OCI-LY3 (cell line): Measurements from ENCODE around the gene PLB1.

ENCODE experiments used
- H2AFZ ChIP-seq: fragments of 200-600, 300-600 bp; shearing (Covaris generic); 2 replicates; pipeline ENCODE4 v1.6.0; 2014; ENCODE audit warnings: antibody characterized with exemption, low read depth, low read length
- H3K27ac ChIP-seq: fragments of 200-600, 300-600 bp; sonication (generic); 2 replicates; pipeline ENCODE4 v1.5.1; 2014; ENCODE audit warnings: mild to moderate bottlenecking, low read length, moderate library complexity, mixed read lengths
- H3K27me3 ChIP-seq: fragments of 200-600, 300-600 bp; sonication (generic); 2 replicates; pipeline ENCODE4 v1.6.1; 2014; ENCODE audit warnings: low read depth, low read length, mixed read lengths
- H3K36me3 ChIP-seq: fragments of 200-600, 300-600 bp; sonication (generic); replicated peaks from 2 replicates; pipeline ENCODE3; 2014; ENCODE audit warnings: low read depth, low read length, mixed read lengths
- H3K4me1 ChIP-seq: fragments of 300-600, 200-600 bp; sonication (generic); 2 replicates; pipeline ENCODE4 v1.6.1; 2014; ENCODE audit warnings: low read length, mixed read lengths
- H3K4me2 ChIP-seq: fragments of 200-600, 300-600 bp; sonication (generic); 2 replicates; pipeline ENCODE4 v1.6.1; 2014; ENCODE audit warnings: low read length, mixed read lengths
- H3K4me3 ChIP-seq: fragments of 300-600, 200-600 bp; sonication (generic); 2 replicates; pipeline ENCODE4 v1.5.1; 2014; ENCODE audit warnings: antibody characterized with exemption, mild to moderate bottlenecking, low read length, moderate library complexity
- H3K79me2 ChIP-seq: fragments of 300-600, 200-600 bp; shearing (Covaris generic); 2 replicates; pipeline ENCODE4 v1.6.1; 2014; ENCODE audit warnings: mild to moderate bottlenecking, low read length, mixed read lengths
- H3K9ac ChIP-seq: fragments of 300-600, 200-600 bp; shearing (Covaris generic); 2 replicates; pipeline ENCODE4 v1.6.0; 2014; ENCODE audit warnings: mild to moderate bottlenecking, low read length, moderate library complexity
- H3K9me3 ChIP-seq: fragments of 200-600, 300-600 bp; shearing (Covaris generic); 2 replicates; pipeline ENCODE4 v1.6.1; 2014; ENCODE audit warnings: low read length, mixed read lengths; ENCODE audit not compliant: insufficient read depth
- H4K20me1 ChIP-seq: fragments of 200-600, 300-600 bp; sonication (generic); 2 replicates; pipeline ENCODE4 v1.6.1; 2016; ENCODE audit warnings: low read length, mixed read lengths; ENCODE audit not compliant: insufficient read depth
- CTCF ChIP-seq: fragments of 200-600, 300-600 bp; sonication (generic); IDR thresholded peaks from 2 replicates; pipeline ENCODE4 v1.5.1; 2014; ENCODE audit warnings: antibody characterized with exemption, low read length, low read depth
- EZH2phosphoT487 ChIP-seq: fragments of 200-600 bp; shearing (Covaris generic); IDR thresholded peaks from 2 replicates; pipeline ENCODE4 v1.6.1; 2018; ENCODE audit warnings: antibody characterized with exemption, mixed run types, low read depth

PLB1 gene

GRCh38 chr2:28505361-28505760 lies 9.5 kb downstream of the PLB1 start:
- H3K27ac ChIP-seq: no peak overlapping the region
- peaks cover 22% of the 10 kb centered on the region; the same call in 1 of the 2 replicates for H3K27me3 ChIP-seq
- H3K4me1 ChIP-seq: no peaks in the 10 kb centered on the region
- no peak overlapping the region for H2AFZ ChIP-seq
- no peak for TF ChIP-seq CTCF
- no peak for TF ChIP-seq EZH2phosphoT487
- no peak overlapping the region for H3K9ac ChIP-seq
- no peaks in the 10 kb centered on the region for H3K9me3 ChIP-seq
- no peak overlapping the region for H3K4me3 ChIP-seq
- H3K36me3 ChIP-seq: no peaks in the 10 kb centered on the region
- no peaks in the 10 kb centered on the region for H4K20me1 ChIP-seq
- H3K79me2 ChIP-seq: no peaks in the 10 kb centered on the region
- no peak overlapping the region for H3K4me2 ChIP-seq

DNA sequence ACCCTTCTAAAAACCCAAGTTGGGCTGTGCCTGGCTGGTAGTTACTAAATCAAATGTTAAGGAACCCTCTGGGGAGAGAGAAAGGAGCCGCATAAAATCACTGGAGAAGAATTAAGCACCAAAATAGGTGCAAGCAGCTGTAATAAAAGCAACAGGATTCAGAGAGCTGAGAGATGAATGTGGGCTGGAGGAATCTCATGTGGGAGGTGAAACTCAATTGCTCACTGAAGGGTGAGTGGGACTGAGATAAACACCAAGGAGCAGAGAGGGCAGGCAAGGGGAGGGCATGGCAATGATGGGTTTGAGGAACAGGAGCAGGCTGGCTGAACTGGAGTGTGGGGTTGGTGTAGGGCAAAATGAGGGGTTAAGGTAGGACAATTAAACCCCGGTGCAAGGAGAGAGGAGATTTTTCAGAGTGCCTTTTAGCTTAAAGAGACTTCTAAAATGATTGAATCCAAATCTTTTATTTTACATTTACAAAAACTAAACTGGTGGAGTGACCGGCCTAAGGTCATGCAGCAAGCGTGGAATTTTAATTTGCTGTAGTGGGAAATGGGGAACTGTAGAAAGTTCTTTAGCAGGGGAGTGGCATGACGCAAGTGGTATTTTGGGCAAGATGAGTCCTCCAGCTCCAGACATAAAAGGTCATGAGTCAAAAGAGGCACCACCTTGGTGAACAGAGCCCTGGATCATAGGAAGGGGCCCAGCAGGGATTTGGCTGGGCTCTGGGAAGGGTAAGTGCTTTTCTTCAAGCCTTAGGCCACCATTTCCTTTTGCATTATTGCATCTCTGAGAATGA lies 10.5 kb downstream of the PLB1 start:
- Histone ChIP-seq H3K27me3 (peaks cover 23% of the 10 kb centered on the region), H3K79me2 (no peaks in the 10 kb centered on the region), H3K27ac (no peak overlapping the region), H4K20me1 (no peaks in the 10 kb centered on the region), H3K4me2 (no peak overlapping the region), H2AFZ (no peak overlapping the region), H3K36me3 (no peaks in the 10 kb centered on the region), H3K9me3 (no peaks in the 10 kb centered on the region), H3K4me1 (no peaks in the 10 kb centered on the region), H3K4me3 (no peak overlapping the region), H3K9ac (no peak overlapping the region)
- TF ChIP-seq CTCF (no peak), EZH2phosphoT487 (no peak)

GRCh38 chr2:28507796-28508764 lies 12.2 kb downstream of the PLB1 start:
- Histone ChIP-seq H3K79me2 (no peaks in the 10 kb centered on the region), H2AFZ (no peak overlapping the region), H3K36me3 (no peaks in the 10 kb centered on the region), H3K27me3 (peaks cover 37% of the 10 kb centered on the region), H3K4me1 (no peaks in the 10 kb centered on the region), H3K27ac (no peak overlapping the region), H3K9ac (no peak overlapping the region), H3K4me2 (no peak overlapping the region), H4K20me1 (no peaks in the 10 kb centered on the region), H3K9me3 (no peaks in the 10 kb centered on the region), H3K4me3 (no peak overlapping the region)
- TF ChIP-seq CTCF (no peak), EZH2phosphoT487 (no peak)

- Histone ChIP-seq H3K4me1 (no peaks in the 10 kb centered on the region), H4K20me1 (no peaks in the 10 kb centered on the region), H2AFZ (no peak overlapping the region), H3K9ac (no peak overlapping the region), H3K4me2 (no peak overlapping the region), H3K9me3 (no peaks in the 10 kb centered on the region), H3K27me3 (peaks cover 47% of the 10 kb centered on the region), H3K4me3 (no peak overlapping the region), H3K36me3 (no peaks in the 10 kb centered on the region), H3K79me2 (no peaks in the 10 kb centered on the region), H3K27ac (no peak overlapping the region)
- TF ChIP-seq CTCF (no peak), EZH2phosphoT487 (no peak)
Measured at GRCh38 chr2:28509361-28509760, 13.5 kb downstream of the PLB1 start.
